ENCODE measurements around the gene OR6C2.
"Not testable (repeated sequence)": the region's sequence is repeated elsewhere in the genome, so short reads cannot be mapped to it uniquely, and the experiment has no call there.

OR6C2 gene

GRCh38 chr12:55420307-55420962 lies 23.4 kb upstream of the OR6C2 start:
- no peak overlapping the region for H3K4me3 ChIP-seq (ENCODE audit: low read depth, low read length)
- no peak for TF ChIP-seq CTCF (IDR thresholded peaks at IDR 0.05; ENCODE audit: low read depth, low read length)

DNA sequence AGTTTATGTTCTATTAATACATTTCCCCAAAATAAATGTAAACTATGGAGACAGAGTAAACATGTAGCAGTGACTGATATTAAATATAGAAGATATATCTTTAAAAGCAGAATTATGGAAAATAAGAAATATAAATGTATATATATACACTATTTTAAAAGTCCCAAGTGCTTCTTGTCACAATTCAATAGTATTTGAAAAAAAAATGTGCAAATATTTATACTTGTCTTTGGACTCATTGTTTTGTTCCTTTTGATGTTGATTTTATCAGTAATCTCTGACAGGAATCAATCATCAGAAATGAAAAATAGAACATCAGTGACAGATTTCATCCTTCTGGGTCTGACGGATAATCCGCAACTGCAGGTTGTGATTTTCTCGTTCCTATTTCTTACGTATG lies 17.9 kb upstream of the OR6C2 start, which contains the start of gene OR6C76:
OR6C76 (plus strand) TSS at position 301 of the 400 bp plus-strand sequence; CDS start at position 301, 0 bp downstream.
- no peak for TF ChIP-seq CTCF (IDR thresholded peaks at IDR 0.05; ENCODE audit: low read depth, low read length)
- H3K4me3 ChIP-seq (ENCODE audit: low read depth, low read length) = no peak within 1 kb of the TSS

GRCh38 chr12:55428331-55429243 lies 15.3 kb upstream of the OR6C2 start:
- no peak overlapping the region for H3K4me3 ChIP-seq (ENCODE audit: low read depth, low read length)
- TF ChIP-seq CTCF (IDR thresholded peaks at IDR 0.05; ENCODE audit: low read depth, low read length) = no peak

DNA sequence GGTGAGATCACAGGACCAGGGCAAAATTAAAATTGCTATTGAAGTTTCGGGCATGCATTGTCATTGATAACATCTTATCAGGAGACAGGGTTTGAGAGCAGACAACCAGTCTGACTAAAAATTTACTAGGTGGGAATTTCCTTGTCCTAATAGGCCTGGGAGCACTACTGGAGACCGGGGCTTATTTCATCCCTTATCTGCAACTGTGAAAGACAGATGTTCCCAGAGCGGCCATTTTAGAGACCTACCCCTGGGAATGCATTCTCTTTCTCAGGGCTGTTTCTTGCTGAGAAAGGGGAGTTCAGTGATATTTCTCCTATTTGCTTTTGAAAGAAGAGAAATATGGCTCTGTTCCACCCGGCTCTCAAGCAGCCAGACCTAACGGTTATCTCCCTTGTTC lies 2.6 kb upstream of the OR6C2 start:
- H3K4me3 ChIP-seq (ENCODE audit: low read depth, low read length) = not testable (repeated sequence)

- TF ChIP-seq CTCF (IDR thresholded peaks at IDR 0.05; ENCODE audit: low read depth, low read length) = no peak
- H3K4me3 ChIP-seq (ENCODE audit: low read depth, low read length) = no peak overlapping the region
Observed at GRCh38 chr12:55445357-55445756, 1.5 kb downstream of the OR6C2 start.

GRCh38 chr12:55446326-55446725 lies 2.5 kb downstream of the OR6C2 start:
- TF ChIP-seq CTCF (IDR thresholded peaks at IDR 0.05; ENCODE audit: low read depth, low read length) = no peak
- no peak overlapping the region for H3K4me3 ChIP-seq (ENCODE audit: low read depth, low read length)

GRCh38 chr12:55448825-55449224 lies 4.9 kb downstream of the OR6C2 start:
- no peak for TF ChIP-seq CTCF (IDR thresholded peaks at IDR 0.05; ENCODE audit: low read depth, low read length)
- H3K4me3 ChIP-seq (ENCODE audit: low read depth, low read length) = no peak overlapping the region

GRCh38 chr12:55464926-55465325 lies 21.1 kb downstream of the OR6C2 start:
- H3K4me3 ChIP-seq (ENCODE audit: low read depth, low read length) = not testable (repeated sequence)
